ENCODE measurements around the gene SEC31A. TPM values are rescaled to one million over a fixed set of nuclear protein-coding genes. Genes with fewer than 3 reads are reported as not detected.

SEC31A gene
- total RNA-seq, 1 donor from 2014 or later = 178 TPM

GRCh38 chr4:82792912-82793649 is 97.9 kb downstream of the SEC31A start:
- no peak for TF ChIP-seq CTCF (IDR thresholded peaks at IDR 0.05; ENCODE audit: insufficient read depth, low read length, poor library complexity, severe bottlenecking)
- H3K4me3 ChIP-seq (ENCODE audit: low read depth, low read length) = no peak overlapping the region
- no peak for DNase-seq (ENCODE audit: low read depth)
- H3K27me3 ChIP-seq (ENCODE audit: control insufficient read depth, insufficient read depth, low read length) = peaks cover 2% of the 10 kb centered on the region
- H3K36me3 ChIP-seq (ENCODE audit: control insufficient read depth, insufficient read depth, low read length) = no peaks in the 10 kb centered on the region

DNA sequence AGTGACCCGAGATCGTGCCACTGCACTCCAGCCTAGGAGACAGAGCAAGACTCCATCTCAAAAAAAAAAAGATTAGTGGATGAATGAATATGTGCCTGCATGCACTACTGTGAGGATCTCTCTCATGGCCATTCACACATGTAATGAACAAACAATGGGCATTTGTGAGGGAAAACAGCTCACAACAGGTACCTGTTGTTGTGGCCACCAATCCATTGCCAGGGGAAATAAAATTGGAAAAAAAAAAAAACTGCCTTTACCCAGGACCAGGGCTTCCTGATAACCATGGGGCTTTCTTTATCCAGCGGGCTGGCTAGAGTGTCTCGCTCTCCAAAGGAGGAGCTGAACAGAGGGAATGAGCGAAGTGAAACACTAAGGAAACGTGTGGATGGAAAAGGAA is 99.8 kb downstream of the SEC31A start:
- no peak for TF ChIP-seq CTCF (IDR thresholded peaks at IDR 0.05; ENCODE audit: insufficient read depth, low read length, poor library complexity, severe bottlenecking)
- Histone ChIP-seq H3K27me3 (ENCODE audit: control insufficient read depth, insufficient read depth, low read length) (no peaks in the 10 kb centered on the region), H3K4me3 (ENCODE audit: low read depth, low read length) (no peak overlapping the region), H3K36me3 (ENCODE audit: control insufficient read depth, insufficient read depth, low read length) (no peaks in the 10 kb centered on the region)
- DNase-seq (ENCODE audit: low read depth) = no peak

GRCh38 chr4:82790060-82790660 is 100.8 kb downstream of the SEC31A start:
- Histone ChIP-seq H3K4me3 (ENCODE audit: low read depth, low read length) (no peak overlapping the region), H3K27me3 (ENCODE audit: control insufficient read depth, insufficient read depth, low read length) (no peaks in the 10 kb centered on the region), H3K36me3 (ENCODE audit: control insufficient read depth, insufficient read depth, low read length) (no peaks in the 10 kb centered on the region)
- TF ChIP-seq CTCF (IDR thresholded peaks at IDR 0.05; ENCODE audit: insufficient read depth, low read length, poor library complexity, severe bottlenecking) = no peak
- DNase-seq (ENCODE audit: low read depth) = no peak

GRCh38 chr4:82789025-82789776 is 101.8 kb downstream of the SEC31A start:
- H3K36me3 ChIP-seq (ENCODE audit: control insufficient read depth, insufficient read depth, low read length) = no peaks in the 10 kb centered on the region
- no peak overlapping the region for H3K4me3 ChIP-seq (ENCODE audit: low read depth, low read length)
- DNase-seq (ENCODE audit: low read depth) = no peak
- no peaks in the 10 kb centered on the region for H3K27me3 ChIP-seq (ENCODE audit: control insufficient read depth, insufficient read depth, low read length)
- TF ChIP-seq CTCF (IDR thresholded peaks at IDR 0.05; ENCODE audit: insufficient read depth, low read length, poor library complexity, severe bottlenecking) = no peak

GRCh38 chr4:82787342-82787741 is 103.6 kb downstream of the SEC31A start:
- DNase-seq (ENCODE audit: low read depth) = no peak
- no peaks in the 10 kb centered on the region for H3K36me3 ChIP-seq (ENCODE audit: control insufficient read depth, insufficient read depth, low read length)
- no peak for TF ChIP-seq CTCF (IDR thresholded peaks at IDR 0.05; ENCODE audit: insufficient read depth, low read length, poor library complexity, severe bottlenecking)

More at GRCh38 chr4:82787342-82787741, 103.6 kb downstream of the SEC31A start:
- Histone ChIP-seq H3K4me3 (ENCODE audit: low read depth, low read length) (no peak overlapping the region), H3K27me3 (ENCODE audit: control insufficient read depth, insufficient read depth, low read length) (no peaks in the 10 kb centered on the region)
